C4-2B (cell line): ENCODE data around the gene INPP4A.

ENCODE experiments used
- H3K27ac ChIP-seq: fragments of 450-650 bp; 2 replicates; pipeline ENCODE4 v1.5.1; 2017
- CTCF ChIP-seq: fragments of 450-650 bp; conservative IDR thresholded peaks from 2 replicates; pipeline ENCODE4 v1.5.1; 2017; ENCODE audit warnings: mild to moderate bottlenecking
- ZFX ChIP-seq: fragments of 450-650 bp; IDR thresholded peaks from 2 replicates; pipeline ENCODE4 v1.6.1; 2017

Gene INPP4A

GRCh38 chr2:98637401-98638147 is 192.9 kb downstream of the INPP4A start:
- TF ChIP-seq CTCF = no peak
- TF ChIP-seq ZFX = no peak
- H3K27ac ChIP-seq = no peak overlapping the region

DNA sequence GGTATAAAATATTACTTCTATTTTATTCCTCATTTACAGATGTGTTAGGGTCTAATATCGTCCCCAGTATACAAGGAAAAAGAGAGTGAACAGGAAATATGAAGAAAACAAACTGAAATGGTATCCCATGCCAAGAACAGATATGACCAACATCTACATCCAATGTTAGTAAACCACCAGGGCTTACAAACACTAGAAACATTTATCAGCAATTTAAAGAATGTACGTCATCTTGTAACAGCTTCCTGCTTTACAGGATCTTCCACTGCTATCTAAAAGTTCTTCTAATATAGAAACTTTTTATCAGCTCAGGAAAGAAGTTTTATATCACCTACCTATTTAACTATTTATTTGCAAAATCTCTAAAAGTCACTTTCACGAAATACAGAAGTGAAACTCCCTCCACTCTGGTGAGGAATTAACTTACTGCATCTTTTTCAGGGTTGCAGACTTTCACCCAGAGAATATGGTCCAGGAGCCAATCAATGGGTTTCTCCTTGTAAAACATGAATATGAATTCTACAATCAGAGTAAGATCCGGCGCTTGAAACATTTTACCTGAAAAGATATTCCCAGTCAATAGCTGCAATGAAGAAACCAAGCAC is 198.9 kb downstream of the INPP4A start:
- TF ChIP-seq CTCF (no peak), ZFX (no peak)
- H3K27ac ChIP-seq = no peak overlapping the region
